GM19351 (cell line): ENCODE measurements around the gene DUSP8.
"Not testable (repeated sequence)": the region's sequence is repeated elsewhere in the genome, so short reads cannot be mapped to it uniquely, and the experiment has no call there.

Experiments
- ATAC-seq: cut with Tn5 transposase; IDR thresholded peaks from one replicate; pipeline ENCODE4 v1.9.1; 2021; ENCODE audit warnings: mild to moderate bottlenecking, moderate library complexity; ENCODE audit not compliant: unreplicated experiment

Gene DUSP8

DNA sequence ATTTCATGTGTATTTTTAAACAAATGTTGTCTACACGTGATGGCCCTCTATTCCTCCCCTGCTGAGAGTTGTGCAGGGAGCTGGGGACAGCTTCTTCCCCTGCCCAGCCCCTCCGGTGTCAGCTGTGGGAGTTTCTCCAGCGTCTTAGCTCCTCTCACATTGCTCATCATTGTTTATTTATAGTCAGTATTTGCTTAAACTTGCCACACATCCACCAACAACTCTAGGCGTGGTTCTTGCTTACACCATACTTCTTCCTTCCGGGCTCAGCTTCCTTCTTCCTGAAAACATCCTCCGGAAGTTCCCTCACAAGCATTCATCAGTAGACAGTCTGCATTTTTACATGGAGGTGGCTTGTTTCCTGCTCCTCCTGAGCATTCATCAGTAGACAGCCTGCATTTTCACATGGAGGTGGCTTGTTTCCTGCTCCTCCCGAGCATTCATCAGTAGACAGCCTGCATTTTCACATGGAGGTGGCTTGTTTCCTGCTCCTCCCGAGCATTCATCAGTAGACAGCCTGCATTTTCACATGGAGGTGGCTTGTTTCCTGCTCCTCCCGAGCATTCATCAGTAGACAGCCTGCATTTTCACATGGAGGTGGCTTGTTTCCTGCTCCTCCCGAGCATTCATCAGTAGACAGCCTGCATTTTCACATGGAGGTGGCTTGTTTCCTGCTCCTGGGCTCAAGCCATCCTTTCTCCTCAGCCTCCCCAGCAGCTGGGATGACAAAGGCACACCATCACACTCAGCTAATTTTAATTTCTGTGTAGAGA lies 17.3 kb upstream of the DUSP8 start:
- not testable (repeated sequence) for ATAC-seq

GRCh38 chr11:1586699-1587098 lies 14.6 kb upstream of the DUSP8 start:
- no peak for ATAC-seq

DNA sequence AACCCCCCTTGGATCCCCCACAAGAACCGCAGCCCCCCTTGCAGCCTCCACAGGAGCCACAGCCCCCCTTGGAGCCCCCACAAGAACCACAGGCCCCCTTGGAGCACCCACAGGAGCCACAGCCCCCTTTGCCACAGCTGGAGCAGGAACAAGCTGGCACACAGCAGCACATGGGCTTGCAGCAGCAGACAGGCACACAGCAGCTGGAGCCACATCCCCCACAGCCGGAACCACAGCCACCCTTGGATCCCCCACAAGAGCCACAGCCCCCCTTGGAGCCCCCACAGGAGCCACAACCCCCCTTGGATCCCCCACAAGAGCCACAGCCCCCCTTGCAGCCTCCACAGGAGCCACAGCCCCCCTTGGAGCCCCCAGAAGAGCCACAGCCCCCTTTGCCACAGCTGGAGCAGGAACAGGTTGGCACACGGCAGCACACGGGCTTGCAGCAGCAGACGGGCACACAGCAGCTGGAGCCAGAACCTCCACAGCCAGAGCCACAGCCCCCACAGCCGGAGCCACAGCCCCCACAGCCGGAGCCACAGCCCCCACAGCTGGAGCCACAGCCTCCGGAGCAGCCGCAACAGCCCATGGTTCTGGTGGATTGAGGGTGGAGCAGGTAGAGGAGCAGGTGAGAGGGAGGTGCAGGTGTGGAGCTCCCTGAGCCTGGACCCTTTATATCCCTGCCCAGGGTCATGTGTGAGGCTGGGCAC lies 12.7 kb upstream of the DUSP8 start, which contains the start of gene KRTAP5-1:
KRTAP5-1 (minus strand) TSS at position 623 of the 710 bp plus-strand sequence; CDS start at position 589, 34 bp downstream.
- ATAC-seq, result not testable (repeated sequence)

GRCh38 chr11:1582909-1583308 lies 10.8 kb upstream of the DUSP8 start:
- ATAC-seq, result not testable (repeated sequence)

DNA sequence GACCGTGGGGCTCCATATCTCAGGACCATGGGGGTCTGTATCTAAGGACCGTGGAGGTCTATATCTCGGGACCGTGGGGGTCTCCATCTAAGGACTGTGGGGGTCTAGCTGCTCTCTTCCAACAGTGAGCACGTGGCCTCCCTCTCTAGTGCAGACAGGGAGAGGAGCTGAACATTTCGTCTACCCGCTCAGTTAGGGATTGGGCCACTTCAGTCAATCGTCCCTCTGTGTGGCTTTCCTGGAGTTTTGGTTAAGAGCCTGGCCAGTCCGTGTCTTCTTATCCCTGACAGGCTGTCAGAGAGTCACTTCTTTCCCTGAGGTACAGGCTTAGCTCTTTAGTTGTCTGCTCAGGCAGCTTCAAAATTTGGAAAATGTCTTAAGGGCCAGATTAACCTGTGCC lies 9.9 kb upstream of the DUSP8 start:
- ATAC-seq, result no peak

DNA sequence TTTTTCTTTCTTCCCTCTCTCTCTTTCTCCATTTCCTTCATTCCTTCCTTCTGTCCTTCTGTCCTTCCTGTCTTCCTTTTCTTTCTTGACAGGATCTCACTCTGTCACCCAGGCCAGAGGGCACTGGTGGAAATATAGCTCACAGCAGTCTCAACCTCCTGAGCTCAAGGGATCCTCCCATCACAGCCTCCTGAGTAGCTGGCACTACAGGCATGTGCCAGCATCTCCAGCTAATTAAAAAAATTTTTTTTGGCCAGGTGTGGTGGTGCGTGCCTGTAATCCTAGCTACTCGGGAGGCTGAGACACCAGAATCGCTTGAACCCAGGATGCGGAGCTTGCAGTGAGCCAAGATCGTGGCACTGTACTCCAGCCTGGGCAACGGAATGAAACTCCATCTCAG lies 4.8 kb upstream of the DUSP8 start:
- no peak for ATAC-seq

- not testable (repeated sequence) for ATAC-seq
Observed at GRCh38 chr11:1575756-1576155, 3.7 kb upstream of the DUSP8 start.

GRCh38 chr11:1574933-1575242 lies 2.8 kb upstream of the DUSP8 start:
- no peak for ATAC-seq

GRCh38 chr11:1574238-1574932 lies 2.3 kb upstream of the DUSP8 start:
- peak; percentile 51 for ATAC-seq

DNA sequence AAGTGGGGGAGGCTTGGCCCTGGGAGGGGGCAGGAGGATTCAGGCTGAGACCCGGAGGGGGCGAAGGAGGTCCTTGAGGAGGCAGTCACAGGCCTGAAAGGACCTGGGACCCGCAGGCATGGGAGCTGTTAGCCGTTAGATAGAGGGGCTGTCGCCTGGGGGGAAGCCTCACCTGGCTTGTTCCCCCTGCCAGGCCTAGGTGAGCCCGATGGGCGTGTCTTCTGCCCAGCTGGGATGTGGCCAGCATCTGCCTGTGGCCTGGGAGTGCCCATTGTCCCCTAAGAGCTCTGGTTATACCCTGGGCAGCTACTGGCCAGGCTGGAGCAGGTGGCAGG lies 1.8 kb upstream of the DUSP8 start:
- ATAC-seq, result no peak

DNA sequence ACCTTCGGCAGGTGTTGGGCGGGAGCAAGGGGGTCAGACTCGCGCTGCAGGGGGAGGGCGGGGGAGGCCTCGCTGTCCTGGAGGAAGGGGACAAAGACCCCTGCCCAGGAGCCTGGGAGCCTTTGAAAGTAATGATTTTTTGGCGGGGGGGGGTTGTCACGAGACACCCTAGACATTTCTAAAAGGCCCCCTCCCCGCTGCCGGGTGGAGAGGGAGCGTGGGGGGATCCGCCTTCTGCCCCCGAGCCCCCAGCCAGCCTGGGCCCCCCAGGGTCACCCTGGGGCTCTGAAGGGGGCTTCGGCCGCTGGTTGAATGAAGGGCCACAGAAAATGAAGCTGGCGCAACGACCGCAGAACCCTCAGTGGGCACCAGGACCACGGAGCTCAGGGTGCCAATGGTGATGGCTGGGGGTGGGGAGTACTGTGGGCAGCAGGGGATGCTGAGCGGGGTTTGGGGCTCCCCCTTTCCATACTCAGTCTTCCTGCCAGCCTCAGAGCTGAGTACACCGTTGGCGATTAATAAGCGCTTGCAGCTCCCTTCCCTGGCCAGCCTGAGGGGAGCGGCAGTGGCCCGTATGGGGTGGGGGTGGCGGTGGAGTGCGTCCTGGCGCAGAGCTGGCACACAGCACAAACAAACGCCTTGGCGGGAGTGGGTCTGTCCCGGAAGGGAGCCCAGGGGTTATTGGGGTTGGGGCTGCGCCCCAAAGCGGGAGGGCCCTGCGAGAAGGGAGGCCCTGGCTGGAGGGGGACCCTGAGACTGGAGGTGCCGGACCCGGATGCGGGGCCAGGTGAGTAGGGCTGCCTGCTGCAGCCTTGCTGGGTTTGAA lies 1.2 kb upstream of the DUSP8 start:
- ATAC-seq, result no peak

GRCh38 chr11:1571760-1572196 lies 293 bp downstream of the DUSP8 start:
- no peak for ATAC-seq

GRCh38 chr11:1570896-1571759 lies 943 bp downstream of the DUSP8 start:
- ATAC-seq, result no peak

- no peak for ATAC-seq
Observed at GRCh38 chr11:1570531-1570895, 1.6 kb downstream of the DUSP8 start.

DNA sequence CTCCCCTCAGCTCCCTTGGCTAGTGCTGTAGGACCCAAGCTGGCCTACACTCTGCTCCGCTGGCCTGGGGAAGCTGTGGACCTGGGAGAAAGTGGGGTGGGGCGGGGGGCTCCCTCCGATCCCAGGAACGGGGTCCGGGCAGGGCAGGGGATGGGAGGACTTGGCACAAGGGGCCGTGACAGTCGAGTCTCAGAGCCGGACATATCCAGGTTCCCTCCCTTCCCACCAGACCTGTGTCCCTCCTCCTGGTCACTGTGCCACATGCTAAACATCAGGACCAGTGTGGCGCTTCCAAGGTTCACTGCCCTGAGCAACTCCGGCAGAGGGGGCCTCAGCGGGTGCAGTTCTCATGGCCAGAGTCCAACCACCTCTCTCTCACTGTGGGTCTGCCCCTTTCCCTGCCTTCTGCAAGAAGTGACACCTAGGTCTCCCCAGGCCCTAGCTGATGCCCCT lies 2.0 kb downstream of the DUSP8 start:
- no peak for ATAC-seq

- ATAC-seq, result no peak
Observed at GRCh38 chr11:1569251-1569780, 2.8 kb downstream of the DUSP8 start.

GRCh38 chr11:1568441-1568911 lies 3.6 kb downstream of the DUSP8 start:
- ATAC-seq, result no peak

GRCh38 chr11:1567721-1568100 lies 4.4 kb downstream of the DUSP8 start:
- ATAC-seq, result no peak

- ATAC-seq, result no peak
Observed at GRCh38 chr11:1567052-1567720, 4.9 kb downstream of the DUSP8 start.
